SK-N-SH (cell line): ENCODE results near the gene LPP.

Experiments used
- JUND ChIP-seq: IDR thresholded peaks from 2 replicates; pipeline ENCODE4 v1.4.0; 2012
- PBX3 ChIP-seq: IDR thresholded peaks from 2 replicates; pipeline ENCODE4; 2012
- RFX5 ChIP-seq: IDR thresholded peaks from 2 replicates; pipeline ENCODE4 v1.6.1; 2012; ENCODE audit warnings: mild to moderate bottlenecking, improper control_type of control experiment, low read length

DNA sequence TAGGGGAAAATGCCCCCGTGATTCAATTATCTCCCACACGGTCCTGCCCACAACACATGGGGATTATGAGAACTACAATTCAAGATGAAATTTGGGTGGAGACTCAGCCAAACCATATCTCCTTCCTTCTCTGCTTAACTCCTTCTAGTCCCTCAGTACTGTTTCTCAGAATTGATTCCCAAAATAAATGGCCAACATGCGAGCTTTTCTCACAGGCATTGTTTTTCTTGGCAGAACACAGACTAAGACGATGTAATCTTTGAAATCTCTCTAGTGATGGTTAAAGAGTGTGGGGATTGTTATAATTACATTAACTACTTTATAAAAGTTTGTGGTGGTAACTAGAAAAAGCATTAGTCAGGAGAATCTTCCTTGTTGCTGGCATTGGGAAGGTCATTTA, 366.5 kb downstream of the LPP start:
- TF ChIP-seq PBX3: no peak
- TF ChIP-seq RFX5: no peak
- no peak for TF ChIP-seq JUND
